CD4-positive, alpha-beta memory T cell (primary cell): ENCODE measurements around the gene SEC11A. TPM values are rescaled to one million over a fixed set of nuclear protein-coding genes. Genes with fewer than 3 reads are reported as not detected.
A peak's percentile ranks its signal among the peaks of the same experiment; 100 is the strongest.
"Not testable (repeated sequence)": the region's sequence is repeated elsewhere in the genome, so short reads cannot be mapped to it uniquely, and the experiment has no call there.

Experiments
- CTCF ChIA-PET: fragments of 350-600 bp; sonication (Branson Sonifier 250); formaldehyde crosslinking; loops from one replicate; lab custom pipeline; 2021; ENCODE audit warnings: inconsistent platforms; ENCODE audit not compliant: partially characterized antibody; lab: Charles Lee
- POLR2A ChIA-PET: fragments of 350-600 bp; sonication (Branson Sonifier 250); formaldehyde crosslinking; loops from one replicate; lab custom pipeline; 2021; ENCODE audit not compliant: partially characterized antibody; lab: Charles Lee
- DNase-seq, 5 donors: peaks; one replicate each; pipeline versions ENCODE4 v3.0.0 to v3.0.0-alpha.2; 2020 to 2022; ENCODE audit warnings: mixed read lengths in 1 of 5
- H3K27ac ChIP-seq: one replicate; pipeline ENCODE4 v1.7.0; 2013; ENCODE audit warnings: low read depth, low read length
- H3K27me3 ChIP-seq: 2 replicates; pipeline ENCODE4 v1.7.0; 2013; ENCODE audit warnings: mild to moderate bottlenecking, low read length, moderate library complexity; ENCODE audit not compliant: insufficient read depth
- H3K36me3 ChIP-seq: 2 replicates; pipeline ENCODE4 v1.7.0; 2013; ENCODE audit warnings: mild to moderate bottlenecking, low read length, moderate library complexity; ENCODE audit not compliant: insufficient read depth
- H3K4me1 ChIP-seq: 2 replicates; pipeline ENCODE4 v1.7.0; 2013; ENCODE audit warnings: mild to moderate bottlenecking, low read length, moderate library complexity; ENCODE audit not compliant: insufficient read depth
- H3K4me3 ChIP-seq, 2 donors: one replicate each; pipeline ENCODE4 v1.7.0; 2013; ENCODE audit warnings: low read length in 2 of 2, mild to moderate bottlenecking in 1 of 2
- H3K9me3 ChIP-seq, 2 donors: one replicate each; pipeline ENCODE4 v1.7.0; 2013; ENCODE audit warnings: low read length in 2 of 2, control low read depth in 1 of 2; ENCODE audit not compliant: control insufficient read depth in 1 of 2
- H3K27ac Mint-ChIP-seq, 7 donors: one replicate each; pipeline ENCODE4 v1.8.0; 2020 to 2021; ENCODE audit warnings: mixed read lengths in 7 of 7, mild to moderate bottlenecking in 6 of 7, inconsistent platforms in 3 of 7, moderate library complexity in 3 of 7
- H3K27me3 Mint-ChIP-seq, 2 donors: one replicate each; pipeline ENCODE4 v1.8.0; 2020 to 2021; ENCODE audit warnings: mixed read lengths in 2 of 2
- H3K36me3 Mint-ChIP-seq, 2 donors: one replicate each; pipeline ENCODE4 v1.8.0; 2020 to 2021; ENCODE audit warnings: mixed read lengths in 2 of 2, inconsistent platforms in 1 of 2, mild to moderate bottlenecking in 1 of 2
- H3K4me1 Mint-ChIP-seq, 4 donors: one replicate each; pipeline ENCODE4 v1.8.0; 2020 to 2021; ENCODE audit warnings: mixed read lengths in 4 of 4, mild to moderate bottlenecking in 1 of 4
- H3K4me3 Mint-ChIP-seq, 8 donors: one replicate each; pipeline ENCODE4 v1.8.0; 2020 to 2021; ENCODE audit warnings: mixed read lengths in 8 of 8, mild to moderate bottlenecking in 7 of 8, moderate library complexity in 6 of 8, inconsistent platforms in 3 of 8
- H3K9me3 Mint-ChIP-seq, 8 donors: one replicate each; pipeline ENCODE4 v1.8.0; 2020 to 2021; ENCODE audit warnings: mixed read lengths in 8 of 8, mild to moderate bottlenecking in 5 of 8, inconsistent platforms in 3 of 8, moderate library complexity in 1 of 8
- intact Hi-C: fragments of 100-400 bp; cut with micrococcal nuclease; formaldehyde crosslinking; loops from one replicate; pipeline ENCODE4 v1.15.1; 2023
- polyA plus RNA-seq, 2 donors: library from polyadenylated mRNA; unstranded; fragments of 300-500 nt; fragmentation: Illumina TruSeq; gene quantifications; one replicate each; pipeline ENCODE4 v1.2.3, GENCODE V29; 2021
- total RNA-seq, 2 experiments: library from RNA; stranded (reverse); gene quantifications; one replicate each; pipeline ENCODE4 v1.2.3, GENCODE V29; 2021

SEC11A gene
- total and polyA plus RNA-seq, 4 experiments from 2014 or later = 85.0 to 168 (median 108) TPM

GRCh38 chr15:84760219-84760618, 44.3 kb upstream of the SEC11A start:
- intact Hi-C loops = no loop called here
- no peak overlapping the region for H3K4me3 ChIP-seq
- Mint-ChIP-seq H3K36me3 (peaks cover 4 to 19% of the 10 kb centered on the region in 2 donors), H3K27ac (no peak overlapping the region), H3K4me1 (peaks cover 18 to 29% (median 24%) of the 10 kb centered on the region in 4 donors), H3K4me3 (no peak overlapping the region), H3K9me3 (no peaks in the 10 kb centered on the region), H3K27me3 (no peaks in the 10 kb centered on the region)
- H3K9me3 ChIP-seq = no peaks in the 10 kb centered on the region
- peaks cover 78% of the 10 kb centered on the region for H3K4me1 ChIP-seq
- H3K36me3 ChIP-seq = peaks cover 6% of the 10 kb centered on the region
- DNase-seq = no peak
- CTCF ChIA-PET = interaction anchor here (1.0 kb wide), 1 partner anchor 102 kb away, joined by 3 read pairs; the partner anchor contains the start of gene NMB
- H3K27ac ChIP-seq = no peak overlapping the region
- H3K27me3 ChIP-seq = no peaks in the 10 kb centered on the region
- POLR2A ChIA-PET = no interaction called here

GRCh38 chr15:84759018-84759417, 43.1 kb upstream of the SEC11A start:
- ChIA-PET CTCF (no interaction called here), POLR2A (no interaction called here)
- Mint-ChIP-seq H3K27me3 (no peaks in the 10 kb centered on the region), H3K36me3 (peaks cover 0 to 8% of the 10 kb centered on the region in 2 donors), H3K9me3 (no peaks in the 10 kb centered on the region), H3K4me1 (peaks cover 24 to 28% (median 27%) of the 10 kb centered on the region in 4 donors), H3K4me3 (peak overlapping the region in 2 of 8 donors; percentile 20 to 57), H3K27ac (peak overlapping the region in 5 of 7 donors; percentile 5 to 87 (median 59))
- Histone ChIP-seq H3K27ac (no peak overlapping the region), H3K9me3 (no peaks in the 10 kb centered on the region), H3K4me1 (peaks cover 81% of the 10 kb centered on the region), H3K27me3 (no peaks in the 10 kb centered on the region), H3K4me3 (no peak overlapping the region), H3K36me3 (no peaks in the 10 kb centered on the region)
- intact Hi-C loops = loop anchor here (5.0 kb wide), 1 partner anchor 33 kb away; no protein-coding TSS in a partner anchor
- DNase-seq = no peak

- H3K27ac ChIP-seq = no peak overlapping the region
- ChIA-PET CTCF (interaction anchor here (0.6 to 0.9 kb wide), 3 partner anchors 79 to 103 kb away, joined by 3 to 4 read pairs (median 3); partner anchors contain the start of gene WDR73), POLR2A (interaction anchor here (1.4 to 2.8 kb wide), 2 partner anchors 40 to 102 kb away, joined by 5 to 13 read pairs; partner anchors contain the start of genes SEC11A and WDR73)
- H3K4me1 Mint-ChIP-seq = peaks cover 37 to 53% (median 45%) of the 10 kb centered on the region in 4 donors
- H3K4me3 ChIP-seq = no peak overlapping the region
- H3K9me3 Mint-ChIP-seq = no peaks in the 10 kb centered on the region
- DNase-seq = no peak
- no peaks in the 10 kb centered on the region for H3K27me3 ChIP-seq
- H3K27me3 Mint-ChIP-seq = no peaks in the 10 kb centered on the region
- peaks cover 7 to 20% of the 10 kb centered on the region in 2 donors for H3K36me3 Mint-ChIP-seq
- H3K4me3 Mint-ChIP-seq = peak overlapping the region in 3 of 8 donors; percentile 6 to 46 (median 7)
- peaks cover 75% of the 10 kb centered on the region for H3K4me1 ChIP-seq
- no peaks in the 10 kb centered on the region for H3K36me3 ChIP-seq
- H3K27ac Mint-ChIP-seq = peak overlapping the region in 5 of 7 donors; percentile 15 to 73 (median 66)
- no peaks in the 10 kb centered on the region for H3K9me3 ChIP-seq
- intact Hi-C loops = loop anchor here (5.0 kb wide), 1 partner anchor 36 kb away; no protein-coding TSS in a partner anchor
Measured at GRCh38 chr15:84755736-84756527, 40.0 kb upstream of the SEC11A start.

- intact Hi-C loops = loop anchor here (5.0 kb wide), 1 partner anchor 37 kb away; no protein-coding TSS in a partner anchor
- not testable (repeated sequence) for H3K36me3 ChIP-seq, H3K4me3 ChIP-seq, H3K9me3 ChIP-seq, H3K27ac ChIP-seq, H3K27me3 ChIP-seq, DNase-seq, H3K9me3 Mint-ChIP-seq, H3K27me3 Mint-ChIP-seq
- H3K27ac Mint-ChIP-seq = peak overlapping the region in 1 of 7 donors; percentile 66
- peak overlapping the region in 1 of 8 donors; percentile 17 for H3K4me3 Mint-ChIP-seq
- H3K4me1 ChIP-seq = peaks cover 75% of the 10 kb centered on the region
- H3K36me3 Mint-ChIP-seq = peaks cover 7 to 20% of the 10 kb centered on the region in 2 donors
- ChIA-PET POLR2A (interaction anchor here (1.4 to 2.8 kb wide), 2 partner anchors 39 to 101 kb away, joined by 5 to 13 read pairs; partner anchors contain the start of genes SEC11A and WDR73), CTCF (interaction anchor here (0.6 to 1.4 kb wide), 4 partner anchors 22 to 170 kb away, joined by 3 to 4 read pairs (median 4); no protein-coding TSS in a partner anchor)
- peaks cover 46 to 64% (median 55%) of the 10 kb centered on the region in 4 donors for H3K4me1 Mint-ChIP-seq
Measured at GRCh38 chr15:84754889-84755288, 39.0 kb upstream of the SEC11A start.

- CTCF ChIA-PET = interaction anchor here (0.9 to 1.7 kb wide), 7 partner anchors 9 to 175 kb away, joined by 3 to 12 read pairs (median 3); partner anchors contain the start of gene NMB
Measured at GRCh38 chr15:84752700-84753099, 36.8 kb upstream of the SEC11A start.

GRCh38 chr15:84752195-84752594, 36.3 kb upstream of the SEC11A start:
- H3K27me3 Mint-ChIP-seq = no peaks in the 10 kb centered on the region
- Histone ChIP-seq H3K27ac (no peak overlapping the region), H3K9me3 (no peaks in the 10 kb centered on the region), H3K4me3 (no peak overlapping the region), H3K4me1 (peaks cover 70% of the 10 kb centered on the region), H3K27me3 (no peaks in the 10 kb centered on the region), H3K36me3 (no peaks in the 10 kb centered on the region)
- ChIA-PET CTCF (interaction anchor here (0.9 to 1.7 kb wide), 8 partner anchors 8 to 175 kb away, joined by 3 to 12 read pairs (median 4); partner anchors contain the start of genes NMB and WDR73), POLR2A (interaction anchor here (0.7 to 14.2 kb wide), 5 partner anchors 18 to 98 kb away, joined by 3 to 522 read pairs (median 5); partner anchors contain the start of genes SEC11A and WDR73)
- H3K27ac Mint-ChIP-seq = peak overlapping the region; percentile 0 to 23 (median 6)
- DNase-seq = no peak
- H3K4me1 Mint-ChIP-seq = peaks cover 49 to 80% (median 65%) of the 10 kb centered on the region in 4 donors
- peaks cover 7 to 33% of the 10 kb centered on the region in 2 donors for H3K36me3 Mint-ChIP-seq
- no peaks in the 10 kb centered on the region for H3K9me3 Mint-ChIP-seq
- peak overlapping the region in 5 of 8 donors; percentile 4 to 48 (median 11) for H3K4me3 Mint-ChIP-seq
- intact Hi-C loops = no loop called here

More at GRCh38 chr15:84752700-84753099, 36.8 kb upstream of the SEC11A start:
- POLR2A ChIA-PET = interaction anchor here (0.9 to 14.2 kb wide), 4 partner anchors 18 to 98 kb away, joined by 4 to 522 read pairs (median 16); partner anchors contain the start of genes SEC11A and WDR73
- Mint-ChIP-seq H3K27ac (peak overlapping the region in 5 of 7 donors; percentile 5 to 64 (median 23)), H3K4me1 (peaks cover 44 to 75% (median 62%) of the 10 kb centered on the region in 4 donors), H3K36me3 (peaks cover 7 to 29% of the 10 kb centered on the region in 2 donors), H3K4me3 (peak overlapping the region in 5 of 8 donors; percentile 5 to 48 (median 8)), H3K27me3 (no peaks in the 10 kb centered on the region), H3K9me3 (no peaks in the 10 kb centered on the region)
- Histone ChIP-seq H3K27ac (no peak overlapping the region), H3K9me3 (no peaks in the 10 kb centered on the region), H3K4me1 (peaks cover 67% of the 10 kb centered on the region), H3K4me3 (no peak overlapping the region), H3K36me3 (no peaks in the 10 kb centered on the region), H3K27me3 (no peaks in the 10 kb centered on the region)
- intact Hi-C loops = no loop called here
- no peak for DNase-seq
